ENCODE data around the gene HACL1.

HACL1 gene

GRCh38 chr3:15572138-15572537 is 29.2 kb downstream of the HACL1 start:
- Histone ChIP-seq H3K9me3 (ENCODE audit: low read length) (no peaks in the 10 kb centered on the region), H3K4me3 (ENCODE audit: low read depth in 1 of 2, low read length in 2 of 2) (no peak overlapping the region), H3K27me3 (ENCODE audit: control insufficient read depth in 1 of 2, insufficient read depth in 2 of 2, low read length in 2 of 2) (no peaks in the 10 kb centered on the region), H3K9ac (ENCODE audit: low read length) (no peak overlapping the region), H3K36me3 (ENCODE audit: insufficient read depth, low read length) (peaks cover 40% of the 10 kb centered on the region), H3K27ac (ENCODE audit: low read depth, low read length) (no peak overlapping the region), H3K4me1 (ENCODE audit: insufficient read depth, low read length) (no peaks in the 10 kb centered on the region)

- Histone ChIP-seq H3K27me3 (ENCODE audit: control insufficient read depth in 1 of 2, insufficient read depth in 2 of 2, low read length in 2 of 2) (no peaks in the 10 kb centered on the region), H3K9me3 (ENCODE audit: low read length) (no peaks in the 10 kb centered on the region), H3K4me1 (ENCODE audit: insufficient read depth, low read length) (no peaks in the 10 kb centered on the region), H3K27ac (ENCODE audit: low read depth, low read length) (no peak overlapping the region), H3K4me3 (ENCODE audit: low read depth in 1 of 2, low read length in 2 of 2) (no peak overlapping the region), H3K36me3 (ENCODE audit: insufficient read depth, low read length) (peaks cover 49% of the 10 kb centered on the region), H3K9ac (ENCODE audit: low read length) (no peak overlapping the region)
These were observed 38.2 kb downstream of the HACL1 start for GRCh38 chr3:15563190-15563589.

GRCh38 chr3:15562560-15562959 is 38.8 kb downstream of the HACL1 start:
- peaks cover 43% of the 10 kb centered on the region for H3K36me3 ChIP-seq (ENCODE audit: insufficient read depth, low read length)
- H3K9me3 ChIP-seq (ENCODE audit: low read length), result no peaks in the 10 kb centered on the region
- H3K4me1 ChIP-seq (ENCODE audit: insufficient read depth, low read length), result peaks cover 3% of the 10 kb centered on the region
- H3K27ac ChIP-seq (ENCODE audit: low read depth, low read length), result no peak overlapping the region
- no peak overlapping the region for H3K9ac ChIP-seq (ENCODE audit: low read length)
- H3K27me3 ChIP-seq (ENCODE audit: control insufficient read depth in 1 of 2, insufficient read depth in 2 of 2, low read length in 2 of 2), result no peaks in the 10 kb centered on the region
- H3K4me3 ChIP-seq (ENCODE audit: low read depth in 1 of 2, low read length in 2 of 2), result no peak overlapping the region

- peaks cover 6% of the 10 kb centered on the region for H3K4me1 ChIP-seq (ENCODE audit: insufficient read depth, low read length)
- H3K9me3 ChIP-seq (ENCODE audit: low read length), result no peaks in the 10 kb centered on the region
- H3K36me3 ChIP-seq (ENCODE audit: insufficient read depth, low read length), result peaks cover 12% of the 10 kb centered on the region
- no peak overlapping the region for H3K9ac ChIP-seq (ENCODE audit: low read length)
- H3K27ac ChIP-seq (ENCODE audit: low read depth, low read length), result no peak overlapping the region
- H3K4me3 ChIP-seq (ENCODE audit: low read depth in 1 of 2, low read length in 2 of 2), result no peak overlapping the region
- no peaks in the 10 kb centered on the region for H3K27me3 ChIP-seq (ENCODE audit: control insufficient read depth in 1 of 2, insufficient read depth in 2 of 2, low read length in 2 of 2)
These were observed 42.8 kb downstream of the HACL1 start for GRCh38 chr3:15558581-15558980.

- Histone ChIP-seq H3K4me1 (ENCODE audit: insufficient read depth, low read length) (peaks cover 6% of the 10 kb centered on the region), H3K27me3 (ENCODE audit: control insufficient read depth in 1 of 2, insufficient read depth in 2 of 2, low read length in 2 of 2) (no peaks in the 10 kb centered on the region), H3K27ac (ENCODE audit: low read depth, low read length) (no peak overlapping the region), H3K4me3 (ENCODE audit: low read depth in 1 of 2, low read length in 2 of 2) (no peak overlapping the region), H3K9ac (ENCODE audit: low read length) (no peak overlapping the region), H3K9me3 (ENCODE audit: low read length) (no peaks in the 10 kb centered on the region), H3K36me3 (ENCODE audit: insufficient read depth, low read length) (peaks cover 1% of the 10 kb centered on the region)
These were observed 43.8 kb downstream of the HACL1 start for GRCh38 chr3:15557511-15557946.

- Histone ChIP-seq H3K9me3 (ENCODE audit: low read length) (no peaks in the 10 kb centered on the region), H3K27ac (ENCODE audit: low read depth, low read length) (no peak overlapping the region), H3K27me3 (ENCODE audit: control insufficient read depth in 1 of 2, insufficient read depth in 2 of 2, low read length in 2 of 2) (no peaks in the 10 kb centered on the region), H3K36me3 (ENCODE audit: insufficient read depth, low read length) (no peaks in the 10 kb centered on the region), H3K9ac (ENCODE audit: low read length) (no peak overlapping the region), H3K4me3 (ENCODE audit: low read depth in 1 of 2, low read length in 2 of 2) (no peak overlapping the region), H3K4me1 (ENCODE audit: insufficient read depth, low read length) (peaks cover 6% of the 10 kb centered on the region)
These were observed 44.9 kb downstream of the HACL1 start for GRCh38 chr3:15556512-15556911.

GRCh38 chr3:15553749-15554148 is 47.6 kb downstream of the HACL1 start:
- Histone ChIP-seq H3K9me3 (ENCODE audit: low read length) (no peaks in the 10 kb centered on the region), H3K36me3 (ENCODE audit: insufficient read depth, low read length) (no peaks in the 10 kb centered on the region), H3K9ac (ENCODE audit: low read length) (no peak overlapping the region), H3K4me1 (ENCODE audit: insufficient read depth, low read length) (peaks cover 6% of the 10 kb centered on the region), H3K27me3 (ENCODE audit: control insufficient read depth in 1 of 2, insufficient read depth in 2 of 2, low read length in 2 of 2) (no peaks in the 10 kb centered on the region), H3K4me3 (ENCODE audit: low read depth in 1 of 2, low read length in 2 of 2) (no peak overlapping the region), H3K27ac (ENCODE audit: low read depth, low read length) (no peak overlapping the region)

GRCh38 chr3:15551902-15552301 is 49.5 kb downstream of the HACL1 start:
- Histone ChIP-seq H3K36me3 (ENCODE audit: insufficient read depth, low read length) (no peaks in the 10 kb centered on the region), H3K27me3 (ENCODE audit: control insufficient read depth in 1 of 2, insufficient read depth in 2 of 2, low read length in 2 of 2) (no peaks in the 10 kb centered on the region), H3K27ac (ENCODE audit: low read depth, low read length) (no peak overlapping the region), H3K9me3 (ENCODE audit: low read length) (no peaks in the 10 kb centered on the region), H3K4me3 (ENCODE audit: low read depth in 1 of 2, low read length in 2 of 2) (no peak overlapping the region), H3K9ac (ENCODE audit: low read length) (no peak overlapping the region), H3K4me1 (ENCODE audit: insufficient read depth, low read length) (no peaks in the 10 kb centered on the region)

- Histone ChIP-seq H3K4me3 (ENCODE audit: low read depth in 1 of 2, low read length in 2 of 2) (no peak overlapping the region), H3K4me1 (ENCODE audit: insufficient read depth, low read length) (no peaks in the 10 kb centered on the region), H3K27ac (ENCODE audit: low read depth, low read length) (no peak overlapping the region), H3K9ac (ENCODE audit: low read length) (no peak overlapping the region), H3K27me3 (ENCODE audit: control insufficient read depth in 1 of 2, insufficient read depth in 2 of 2, low read length in 2 of 2) (no peaks in the 10 kb centered on the region), H3K36me3 (ENCODE audit: insufficient read depth, low read length) (no peaks in the 10 kb centered on the region), H3K9me3 (ENCODE audit: low read length) (no peaks in the 10 kb centered on the region)
These were observed 51.5 kb downstream of the HACL1 start for GRCh38 chr3:15549846-15550245.

- H3K27ac ChIP-seq (ENCODE audit: low read depth, low read length), result no peak overlapping the region
These were observed 58.8 kb downstream of the HACL1 start for GRCh38 chr3:15542614-15543013.

GRCh38 chr3:15541371-15541770 is 60.0 kb downstream of the HACL1 start:
- no peaks in the 10 kb centered on the region for H3K9me3 ChIP-seq (ENCODE audit: low read length)
- H3K27me3 ChIP-seq (ENCODE audit: control insufficient read depth in 1 of 2, insufficient read depth in 2 of 2, low read length in 2 of 2), result no peaks in the 10 kb centered on the region
- H3K4me1 ChIP-seq (ENCODE audit: insufficient read depth, low read length), result no peaks in the 10 kb centered on the region
- H3K36me3 ChIP-seq (ENCODE audit: insufficient read depth, low read length), result no peaks in the 10 kb centered on the region
- H3K9ac ChIP-seq (ENCODE audit: low read length), result no peak overlapping the region
- H3K27ac ChIP-seq (ENCODE audit: low read depth, low read length), result no peak overlapping the region
- H3K4me3 ChIP-seq (ENCODE audit: low read depth in 1 of 2, low read length in 2 of 2), result no peak overlapping the region

More at GRCh38 chr3:15542614-15543013, 58.8 kb downstream of the HACL1 start:
- H3K27me3 ChIP-seq (ENCODE audit: control insufficient read depth in 1 of 2, insufficient read depth in 2 of 2, low read length in 2 of 2), result no peaks in the 10 kb centered on the region
- no peak overlapping the region for H3K9ac ChIP-seq (ENCODE audit: low read length)
- no peaks in the 10 kb centered on the region for H3K4me1 ChIP-seq (ENCODE audit: insufficient read depth, low read length)
- no peaks in the 10 kb centered on the region for H3K9me3 ChIP-seq (ENCODE audit: low read length)
- no peak overlapping the region for H3K4me3 ChIP-seq (ENCODE audit: low read depth in 1 of 2, low read length in 2 of 2)
- no peaks in the 10 kb centered on the region for H3K36me3 ChIP-seq (ENCODE audit: insufficient read depth, low read length)

GRCh38 chr3:15539066-15539465 is 62.3 kb downstream of the HACL1 start:
- Histone ChIP-seq H3K9me3 (ENCODE audit: low read length) (no peaks in the 10 kb centered on the region), H3K9ac (ENCODE audit: low read length) (no peak overlapping the region), H3K27me3 (ENCODE audit: control insufficient read depth in 1 of 2, insufficient read depth in 2 of 2, low read length in 2 of 2) (no peaks in the 10 kb centered on the region), H3K4me1 (ENCODE audit: insufficient read depth, low read length) (no peaks in the 10 kb centered on the region), H3K27ac (ENCODE audit: low read depth, low read length) (no peak overlapping the region), H3K4me3 (ENCODE audit: low read depth in 1 of 2, low read length in 2 of 2) (no peak overlapping the region), H3K36me3 (ENCODE audit: insufficient read depth, low read length) (no peaks in the 10 kb centered on the region)
